Subcutaneous abdominal adipose tissue (tissue), 5 donors: ENCODE data around the gene EEF1E1.
A peak's percentile ranks its signal among the peaks of the same experiment; 100 is the strongest.

ENCODE experiments used
- H3K27ac ChIP-seq: one replicate; pipeline ENCODE4 v1.7.0; 2013; ENCODE audit warnings: low read depth, mild to moderate bottlenecking, inconsistent platforms, low read length, moderate library complexity
- H3K27me3 ChIP-seq, 5 donors: one replicate each; pipeline ENCODE4 v1.7.0; 2013; ENCODE audit warnings: low read length in 5 of 5, inconsistent platforms in 1 of 5; ENCODE audit not compliant: control insufficient read depth in 5 of 5, insufficient read depth in 4 of 5
- H3K36me3 ChIP-seq, 5 donors: one replicate each; pipeline ENCODE4 v1.7.0; 2013; ENCODE audit warnings: low read length in 5 of 5; ENCODE audit not compliant: control insufficient read depth in 5 of 5, insufficient read depth in 5 of 5
- H3K4me1 ChIP-seq, 5 donors: one replicate each; pipeline ENCODE4 v1.7.0; 2013; ENCODE audit warnings: low read length in 5 of 5, mild to moderate bottlenecking in 3 of 5, moderate library complexity in 1 of 5; ENCODE audit not compliant: control insufficient read depth in 5 of 5, insufficient read depth in 5 of 5
- H3K4me3 ChIP-seq, 5 donors: one replicate each; pipeline ENCODE4 v1.7.0; 2013; ENCODE audit warnings: low read length in 5 of 5, low read depth in 1 of 5
- H3K9ac ChIP-seq, 5 donors: one replicate each; pipeline ENCODE4 v1.7.0; 2013; ENCODE audit warnings: low read length in 5 of 5, mild to moderate bottlenecking in 4 of 5, moderate library complexity in 3 of 5
- H3K9me3 ChIP-seq, 5 donors: one replicate each; pipeline ENCODE4 v1.7.0; 2013; ENCODE audit warnings: low read length in 5 of 5; ENCODE audit not compliant: control insufficient read depth in 5 of 5
- donor health status: healthy.
- donor health status: healthy.
- donor health status: healthy.
- donor health status: healthy.
- donor health status: healthy.

Gene EEF1E1

DNA sequence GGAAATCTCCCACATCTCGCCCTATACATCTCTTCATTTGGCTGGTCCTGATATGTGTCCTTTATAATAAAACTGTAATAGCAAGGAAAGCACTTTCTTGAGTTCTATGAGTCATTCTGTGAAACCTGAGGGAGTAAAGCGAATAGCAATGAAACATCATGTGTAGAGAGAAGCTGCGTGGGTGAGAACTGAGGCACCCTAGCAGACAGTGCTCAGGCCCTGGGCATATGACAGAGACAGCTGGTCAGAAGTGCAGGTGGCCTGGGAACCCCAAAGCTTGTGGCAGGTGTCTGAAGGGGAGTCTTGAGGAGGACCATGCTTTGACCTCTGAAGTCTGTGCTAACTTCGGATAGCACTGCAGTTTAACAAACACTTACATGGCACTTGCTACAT is 36.8 kb downstream of the EEF1E1 start:
- Histone ChIP-seq H3K9ac (no peak overlapping the region), H3K27ac (no peak overlapping the region)

DNA sequence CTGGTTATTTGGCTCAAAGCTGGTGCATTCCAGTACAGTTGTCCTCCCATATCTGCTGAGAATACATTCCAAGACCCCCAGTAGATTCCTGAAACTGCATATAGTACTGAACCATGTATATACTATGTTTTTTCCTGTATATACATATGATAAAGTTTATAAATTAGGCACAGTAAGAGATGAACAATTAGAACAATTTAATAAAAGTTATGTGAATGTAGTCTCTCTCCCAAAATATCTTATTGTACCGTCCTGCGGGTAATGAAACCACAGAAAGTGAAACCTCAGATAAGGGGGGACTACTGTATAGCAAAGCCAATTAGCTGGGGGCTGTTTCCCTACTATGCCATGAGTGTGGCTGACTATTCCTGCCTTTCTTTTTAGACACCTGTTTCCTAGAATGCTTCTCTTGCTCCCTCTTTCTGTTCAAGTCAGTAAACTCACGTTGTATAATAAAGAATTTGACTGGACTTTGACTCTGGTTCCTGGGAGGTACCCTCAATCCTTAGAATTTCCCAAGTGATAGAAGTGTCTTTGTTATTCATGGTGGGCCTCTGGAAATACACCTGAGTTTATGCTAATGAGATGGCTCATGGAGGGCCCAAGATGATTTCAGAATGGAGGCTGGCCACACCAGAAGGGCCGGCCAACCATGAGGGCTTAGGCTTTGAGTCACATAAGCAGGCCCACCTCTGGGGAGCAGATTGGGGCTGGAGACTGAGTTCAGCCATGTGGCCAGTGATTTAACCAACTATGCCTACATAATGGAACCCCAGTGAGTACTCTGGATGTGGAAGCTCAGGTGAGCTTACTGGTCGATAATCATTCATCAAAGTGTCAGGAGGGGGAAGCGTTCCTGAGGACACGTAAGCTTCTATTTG is 37.5 kb downstream of the EEF1E1 start:
- H3K27me3 ChIP-seq, result no peaks in the 10 kb centered on the region
- peaks cover 1 to 23% (median 20%) of the 10 kb centered on the region in 5 donors for H3K4me1 ChIP-seq
- H3K27ac ChIP-seq, result peak overlapping the region; percentile 82
- peaks cover 7 to 15% (median 8%) of the 10 kb centered on the region in 5 donors for H3K36me3 ChIP-seq
- peak overlapping the region in 4 of 5 donors; percentile 49 to 91 (median 72) for H3K9ac ChIP-seq
- peak overlapping the region; percentile 65 to 98 (median 94) for H3K4me3 ChIP-seq
- no peaks in the 10 kb centered on the region for H3K9me3 ChIP-seq

More for the DNA sequence above, 36.8 kb downstream of the EEF1E1 start:
- Histone ChIP-seq H3K9me3 (no peaks in the 10 kb centered on the region), H3K4me3 (no peak overlapping the region), H3K27me3 (no peaks in the 10 kb centered on the region), H3K36me3 (peaks cover 4 to 9% (median 5%) of the 10 kb centered on the region in 5 donors), H3K4me1 (peaks cover 1 to 29% (median 21%) of the 10 kb centered on the region in 5 donors)

DNA sequence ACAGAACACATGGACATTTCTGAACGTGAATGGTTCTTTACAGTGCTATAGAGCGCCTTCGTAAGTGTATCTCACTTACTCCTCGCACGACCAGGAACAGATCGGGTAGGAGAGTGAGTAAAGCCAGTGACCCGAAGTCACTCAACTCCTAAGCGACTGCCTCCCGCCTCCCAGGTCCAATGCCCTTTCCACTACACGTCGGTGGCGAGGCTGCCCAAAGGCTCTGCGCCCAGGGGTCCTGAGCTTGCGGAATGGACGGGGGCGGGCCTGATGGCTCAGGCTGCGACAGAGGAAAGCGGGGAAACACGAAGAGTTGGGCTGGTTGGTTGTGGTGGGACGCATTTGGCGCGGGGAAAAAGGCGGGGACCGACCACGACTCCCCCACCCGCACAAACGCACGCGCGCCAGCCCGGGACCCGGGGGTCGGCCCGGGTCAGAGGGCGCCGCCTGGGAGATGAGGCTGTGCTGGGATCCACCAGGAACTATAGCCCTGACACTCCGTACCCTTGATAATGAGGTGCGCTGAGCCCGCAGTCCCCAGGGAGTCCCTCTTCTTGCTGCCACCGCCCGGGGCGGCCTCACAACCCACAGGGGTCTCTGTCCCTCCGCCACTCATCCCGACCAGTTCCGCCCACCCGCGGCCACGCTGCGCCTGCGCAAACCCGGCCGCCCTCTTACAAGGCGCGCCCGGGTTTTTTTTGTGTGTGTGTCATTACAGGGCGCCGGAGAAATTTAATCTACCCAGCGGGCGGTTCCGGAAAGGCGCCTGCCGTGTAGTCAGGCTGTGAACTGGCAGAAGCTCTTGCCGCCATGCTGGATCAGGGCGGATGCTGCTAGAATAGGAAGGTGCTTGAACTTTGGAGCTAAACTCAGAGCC is 38.3 kb downstream of the EEF1E1 start, which contains the start of gene BLOC1S5:
Gene BLOC1S5, minus strand, starts transcription at position 629 of the 877 bp plus-strand sequence. Its CDS starts 13 bp downstream, at position 616.
- H3K9me3 ChIP-seq, result no peaks in the 10 kb centered on the region
- peak within 1 kb of the TSS; percentile 82 for H3K27ac ChIP-seq
- H3K9ac ChIP-seq, result peak within 1 kb of the TSS; percentile 57 to 94 (median 91)
- peaks cover 7 to 19% (median 8%) of the 10 kb centered on the region in 5 donors for H3K36me3 ChIP-seq
- peak within 1 kb of the TSS; percentile 90 to 98 (median 94) for H3K4me3 ChIP-seq
- peaks cover 1 to 14% (median 14%) of the 10 kb centered on the region in 5 donors for H3K4me1 ChIP-seq
- no peaks in the 10 kb centered on the region for H3K27me3 ChIP-seq

DNA sequence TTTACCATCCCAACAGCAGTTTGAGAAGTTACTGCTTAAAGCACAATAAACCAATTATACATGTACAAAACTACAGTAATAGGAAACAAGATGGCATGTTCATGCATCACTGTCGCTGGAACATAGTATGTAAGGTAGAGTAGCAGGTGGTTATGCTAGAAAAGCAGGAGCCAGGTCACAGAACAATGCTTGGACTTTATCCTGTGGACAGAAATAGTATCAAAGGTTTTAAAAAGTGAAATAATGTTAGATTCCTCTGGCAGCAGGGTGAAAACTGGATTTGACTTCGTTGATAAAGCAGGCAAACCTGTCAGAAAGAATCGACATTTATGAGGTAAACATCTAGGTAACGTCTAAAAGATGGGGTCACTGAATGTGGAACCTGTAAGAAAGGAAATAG is 40.6 kb downstream of the EEF1E1 start:
- no peaks in the 10 kb centered on the region for H3K27me3 ChIP-seq
- H3K27ac ChIP-seq, result no peak overlapping the region
- no peak overlapping the region for H3K9ac ChIP-seq
- peaks cover 3 to 20% (median 11%) of the 10 kb centered on the region in 5 donors for H3K4me1 ChIP-seq
- H3K4me3 ChIP-seq, result no peak overlapping the region
- H3K9me3 ChIP-seq, result no peaks in the 10 kb centered on the region
- H3K36me3 ChIP-seq, result peaks cover 8 to 28% (median 10%) of the 10 kb centered on the region in 5 donors

DNA sequence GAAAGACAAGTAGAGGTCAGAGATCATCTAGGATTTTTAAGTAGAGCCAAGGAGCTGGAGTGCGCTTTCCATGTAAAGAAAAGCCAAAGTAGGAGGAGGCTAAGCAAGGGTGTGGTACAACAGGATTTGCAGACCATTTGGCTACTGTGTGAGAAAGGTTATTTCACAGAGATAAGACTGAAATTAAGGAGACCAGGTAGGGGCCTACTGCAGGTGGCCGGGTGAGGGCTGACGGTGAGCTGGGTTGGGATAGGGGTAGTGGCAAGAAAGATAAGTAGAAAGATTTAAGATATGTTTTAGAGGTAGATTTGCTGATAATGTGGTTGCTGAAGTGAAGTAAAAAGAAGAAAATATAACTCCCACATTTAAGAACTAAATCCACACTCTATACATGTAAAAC is 42.0 kb downstream of the EEF1E1 start:
- Histone ChIP-seq H3K9ac (no peak overlapping the region), H3K27me3 (no peaks in the 10 kb centered on the region), H3K36me3 (peaks cover 8 to 32% (median 10%) of the 10 kb centered on the region in 5 donors), H3K9me3 (no peaks in the 10 kb centered on the region), H3K4me3 (no peak overlapping the region), H3K27ac (no peak overlapping the region), H3K4me1 (peaks cover 3 to 20% (median 11%) of the 10 kb centered on the region in 5 donors)

DNA sequence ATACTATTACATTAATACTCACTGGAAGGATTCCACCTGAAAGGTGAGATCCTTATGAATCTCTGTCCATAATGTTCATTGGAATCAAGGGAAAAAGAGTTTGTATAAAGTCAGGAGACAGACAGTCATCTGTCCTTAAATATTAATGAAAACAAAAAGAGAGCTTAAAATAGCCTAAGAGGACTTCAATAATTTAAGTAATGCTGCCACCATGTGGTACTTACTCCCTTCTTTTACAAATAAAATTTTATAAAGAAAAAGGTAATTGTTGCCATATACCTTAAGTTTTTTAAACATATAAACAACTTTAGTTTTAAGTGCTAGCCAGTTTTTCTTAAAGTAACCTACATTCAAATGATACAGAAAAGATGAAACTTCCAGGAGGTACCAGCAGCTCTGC is 43.2 kb downstream of the EEF1E1 start:
- H3K9ac ChIP-seq, result no peak overlapping the region
- no peak overlapping the region for H3K27ac ChIP-seq
- H3K36me3 ChIP-seq, result peaks cover 8 to 32% (median 10%) of the 10 kb centered on the region in 5 donors
- no peak overlapping the region for H3K4me3 ChIP-seq
- H3K4me1 ChIP-seq, result peaks cover 2 to 18% (median 11%) of the 10 kb centered on the region in 5 donors
- no peaks in the 10 kb centered on the region for H3K27me3 ChIP-seq
- H3K9me3 ChIP-seq, result no peaks in the 10 kb centered on the region

DNA sequence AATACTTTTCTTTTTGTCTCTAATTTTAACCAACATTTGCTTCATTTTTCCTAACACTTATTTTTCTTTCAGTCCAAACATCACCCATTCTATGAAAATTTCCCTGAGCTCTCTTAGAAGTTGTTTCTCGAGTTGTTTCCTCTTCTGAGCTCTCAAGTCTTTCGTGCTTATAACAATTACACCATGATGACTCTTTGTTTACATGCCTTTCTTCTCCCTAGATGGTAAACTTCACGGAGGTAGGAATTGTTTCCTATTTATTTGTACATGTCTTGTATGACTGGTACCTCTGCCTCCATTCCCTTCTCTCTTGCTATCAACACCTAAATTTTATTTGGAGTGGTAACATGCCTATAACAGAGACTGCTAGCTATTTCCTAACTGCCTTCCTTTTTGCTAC is 44.6 kb downstream of the EEF1E1 start:
- Histone ChIP-seq H3K4me1 (peaks cover 2 to 11% (median 5%) of the 10 kb centered on the region in 5 donors), H3K9ac (no peak overlapping the region), H3K4me3 (no peak overlapping the region), H3K27me3 (no peaks in the 10 kb centered on the region), H3K27ac (no peak overlapping the region), H3K9me3 (no peaks in the 10 kb centered on the region), H3K36me3 (peaks cover 8 to 32% (median 10%) of the 10 kb centered on the region in 5 donors)

DNA sequence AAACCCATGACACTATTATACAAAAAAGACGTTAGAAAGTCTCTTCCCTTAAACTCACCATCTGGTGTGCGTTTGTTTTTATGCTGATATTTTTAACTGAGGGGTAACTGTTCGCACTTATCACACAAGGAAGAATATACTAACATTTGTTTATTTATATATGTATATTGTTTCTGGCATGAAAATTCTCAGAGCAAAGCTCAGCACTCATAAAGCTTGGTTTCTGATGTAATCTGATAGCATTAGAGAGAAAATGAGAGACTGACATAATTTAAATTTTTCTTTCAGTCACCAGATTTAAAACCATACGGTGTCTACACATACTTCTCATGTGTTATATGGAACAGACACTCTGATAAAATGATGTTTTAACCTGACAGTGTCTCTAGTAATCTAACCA is 45.1 kb downstream of the EEF1E1 start:
- Histone ChIP-seq H3K27me3 (no peaks in the 10 kb centered on the region), H3K4me3 (no peak overlapping the region), H3K36me3 (peaks cover 8 to 32% (median 10%) of the 10 kb centered on the region in 5 donors), H3K4me1 (peaks cover 2 to 11% (median 5%) of the 10 kb centered on the region in 5 donors), H3K9me3 (no peaks in the 10 kb centered on the region), H3K9ac (no peak overlapping the region), H3K27ac (no peak overlapping the region)

DNA sequence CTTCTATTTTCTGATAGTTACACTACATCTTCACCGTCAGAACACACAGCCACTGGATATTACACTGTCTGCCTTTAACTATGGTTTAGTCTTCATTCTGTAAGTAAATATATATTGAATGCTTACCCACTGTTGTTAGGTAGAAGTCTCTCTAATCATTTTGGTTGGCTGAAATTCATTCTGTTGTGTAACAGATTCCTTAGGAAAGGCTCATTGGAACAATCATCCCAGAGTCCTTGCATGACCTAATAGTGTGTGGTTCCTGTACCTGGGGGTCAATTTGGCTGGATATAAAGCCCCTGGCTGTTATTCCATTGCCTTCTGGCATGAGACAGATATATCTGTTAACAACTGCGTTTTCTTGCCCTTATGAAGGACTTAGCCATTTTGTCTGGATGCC is 48.1 kb downstream of the EEF1E1 start:
- Histone ChIP-seq H3K4me1 (peaks cover 2 to 14% (median 10%) of the 10 kb centered on the region in 5 donors), H3K27me3 (no peaks in the 10 kb centered on the region), H3K9ac (peak overlapping the region in 1 of 5 donors; percentile 35), H3K9me3 (no peaks in the 10 kb centered on the region), H3K36me3 (peaks cover 0 to 16% (median 3%) of the 10 kb centered on the region in 5 donors), H3K4me3 (no peak overlapping the region), H3K27ac (no peak overlapping the region)
